SK-N-SH treated with all-trans-retinoic acid at 6 μM for 48 hours (cell line): ENCODE data around the gene PTBP2.

Experiments
- ATAC-seq: fragments of 200-7000 bp; cut with Tn5 transposase; 3 replicates; pipeline ENCODE4 v1.9.1; 2020; ENCODE audit warnings: mild to moderate bottlenecking, moderate library complexity
- ARNTL ChIP-seq: fragments of 450-650 bp; formaldehyde crosslinking; IDR thresholded peaks from 2 replicates; pipeline ENCODE4 v1.5.0; 2020; ENCODE audit warnings: low read depth, mild to moderate bottlenecking, moderate library complexity, borderline replicate concordance
- BACH2 ChIP-seq: fragments of 250-450 bp; sonication (Bioruptor Pico); IDR thresholded peaks from 2 replicates; pipeline ENCODE4 v1.9.0; 2021; ENCODE audit warnings: mild to moderate bottlenecking, borderline replicate concordance
- CSDC2 ChIP-seq: fragments of 250-450 bp; sonication (Bioruptor Pico); IDR thresholded peaks from 2 replicates; pipeline ENCODE4 v1.5.0; 2020; ENCODE audit warnings: mild to moderate bottlenecking, moderate library complexity
- GLIS3 ChIP-seq: fragments of 250-450 bp; sonication (Bioruptor Pico); IDR thresholded peaks from 2 replicates; pipeline ENCODE4 v1.5.0; 2020; ENCODE audit warnings: mild to moderate bottlenecking, moderate library complexity
- OSR1 ChIP-seq: fragments of 250-450 bp; sonication (Bioruptor Pico); IDR thresholded peaks from 2 replicates; pipeline ENCODE4 v1.8.0; 2022; ENCODE audit warnings: moderate library complexity, mild to moderate bottlenecking, inconsistent platforms
- PPARA ChIP-seq: fragments of 250-450 bp; sonication (Bioruptor Pico); IDR thresholded peaks from 2 replicates; pipeline ENCODE4 v1.5.0; 2020; ENCODE audit warnings: mild to moderate bottlenecking, borderline replicate concordance
- RARB ChIP-seq: fragments of 250-450 bp; sonication (Bioruptor Pico); IDR thresholded peaks from 2 replicates; pipeline ENCODE4 v1.8.0; 2021; ENCODE audit warnings: mild to moderate bottlenecking, moderate library complexity
- SNAI2 ChIP-seq: fragments of 250-450 bp; sonication (Bioruptor Pico); IDR thresholded peaks from 2 replicates; pipeline ENCODE4 v1.5.0; 2020; ENCODE audit warnings: mild to moderate bottlenecking, moderate library complexity
- TCF4 ChIP-seq: fragments of 250-450 bp; sonication (Bioruptor Pico); IDR thresholded peaks from 2 replicates; pipeline ENCODE4 v1.8.0; 2021; ENCODE audit warnings: mild to moderate bottlenecking, moderate library complexity, borderline replicate concordance
- TOX ChIP-seq: fragments of 250-450 bp; sonication (Bioruptor Pico); IDR thresholded peaks from 2 replicates; pipeline ENCODE4 v1.8.0; 2021; ENCODE audit warnings: mild to moderate bottlenecking, moderate library complexity, borderline replicate concordance
- ZC3H10 ChIP-seq: fragments of 250-450 bp; sonication (Bioruptor Pico); IDR thresholded peaks from 2 replicates; pipeline ENCODE4 v1.5.1; 2021; ENCODE audit warnings: mild to moderate bottlenecking, moderate library complexity
- ZFP3 ChIP-seq: fragments of 250-450 bp; sonication (Bioruptor Pico); IDR thresholded peaks from 2 replicates; pipeline ENCODE4 v1.5.0; 2020; ENCODE audit warnings: mild to moderate bottlenecking, moderate library complexity
- ZFP30 ChIP-seq: fragments of 450-650 bp; formaldehyde crosslinking; IDR thresholded peaks from 2 replicates; pipeline ENCODE4 v1.5.0; 2022; ENCODE audit warnings: mild to moderate bottlenecking, moderate library complexity
- ZNF565 ChIP-seq: fragments of 450-650 bp; formaldehyde crosslinking; conservative IDR thresholded peaks from 2 replicates; pipeline ENCODE4 v1.5.0; 2020; ENCODE audit warnings: low read depth, mild to moderate bottlenecking, moderate library complexity
- ZNF70 ChIP-seq: fragments of 450-650 bp; formaldehyde crosslinking; IDR thresholded peaks from 2 replicates; pipeline ENCODE4 v1.5.0; 2020; ENCODE audit warnings: mild to moderate bottlenecking, moderate library complexity
- ZNF8 ChIP-seq: fragments of 450-650 bp; formaldehyde crosslinking; IDR thresholded peaks from 2 replicates; pipeline ENCODE4 v1.5.0; 2020; ENCODE audit warnings: mild to moderate bottlenecking, moderate library complexity
- TF ChIP-seq, protein P1 (sequence below): fragments of 250-450 bp; sonication (Bioruptor Pico); IDR thresholded peaks from 2 replicates; pipeline ENCODE4 v1.5.0; 2020; ENCODE audit warnings: mild to moderate bottlenecking, moderate library complexity
- TF ChIP-seq, protein P2 (sequence below): fragments of 250-450 bp; sonication (Bioruptor Pico); IDR thresholded peaks from 2 replicates; pipeline ENCODE4 v1.8.0; 2020; ENCODE audit warnings: mild to moderate bottlenecking, moderate library complexity, borderline replicate concordance
- TF ChIP-seq, protein P3 (sequence below): fragments of 250-450 bp; sonication (Bioruptor Pico); IDR thresholded peaks from 2 replicates; pipeline ENCODE4 v1.5.1; 2021; ENCODE audit warnings: mild to moderate bottlenecking, moderate library complexity
- TF ChIP-seq, protein P4 (sequence below): fragments of 250-450 bp; sonication (Bioruptor Pico); IDR thresholded peaks from 2 replicates; pipeline ENCODE4 v1.8.0; 2021; ENCODE audit warnings: low read depth, mild to moderate bottlenecking, moderate library complexity, borderline replicate concordance
- TF ChIP-seq, protein P5 (sequence below): fragments of 250-450 bp; sonication (Bioruptor Pico); IDR thresholded peaks from 2 replicates; pipeline ENCODE4 v1.5.1; 2020; ENCODE audit warnings: low read depth, mild to moderate bottlenecking, moderate library complexity

PTBP2 gene

DNA sequence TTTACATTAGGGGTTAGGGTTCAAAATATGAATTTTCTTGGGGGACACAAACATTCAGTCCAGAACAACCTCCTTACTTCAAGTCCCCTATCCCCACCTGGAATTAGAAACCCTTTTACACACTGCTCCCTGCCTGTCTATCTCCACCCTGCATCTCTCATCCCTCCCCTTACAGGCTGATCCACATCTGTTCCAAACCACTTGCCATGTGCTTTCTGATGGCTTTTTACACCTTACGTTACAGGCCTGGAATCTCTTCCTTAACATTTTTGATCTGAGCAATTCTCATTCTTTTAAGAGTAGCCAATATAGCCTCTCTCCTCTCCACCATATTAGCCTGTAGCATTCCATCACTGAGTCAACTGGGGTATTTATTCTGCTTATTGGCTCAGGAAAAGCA, 122.0 kb downstream of the PTBP2 start:
- ATAC-seq: no peak
- TF ChIP-seq ZNF8 (CRISPR knock-in tag) (no peak), ZFP3 (no peak), ARNTL (CRISPR knock-in tag) (no peak), ZNF565 (no peak), ZFP30 (CRISPR knock-in tag) (no peak), ZNF70 (CRISPR knock-in tag) (no peak), RARB (CRISPR knock-in tag) (no peak), SNAI2 (CRISPR knock-in tag) (no peak), BACH2 (CRISPR knock-in tag) (no peak), CSDC2 (no peak), OSR1 (no peak), TCF4 (CRISPR knock-in tag) (no peak), ZC3H10 (no peak), PPARA (CRISPR knock-in tag) (no peak)
- TF ChIP-seq, protein P1, sequence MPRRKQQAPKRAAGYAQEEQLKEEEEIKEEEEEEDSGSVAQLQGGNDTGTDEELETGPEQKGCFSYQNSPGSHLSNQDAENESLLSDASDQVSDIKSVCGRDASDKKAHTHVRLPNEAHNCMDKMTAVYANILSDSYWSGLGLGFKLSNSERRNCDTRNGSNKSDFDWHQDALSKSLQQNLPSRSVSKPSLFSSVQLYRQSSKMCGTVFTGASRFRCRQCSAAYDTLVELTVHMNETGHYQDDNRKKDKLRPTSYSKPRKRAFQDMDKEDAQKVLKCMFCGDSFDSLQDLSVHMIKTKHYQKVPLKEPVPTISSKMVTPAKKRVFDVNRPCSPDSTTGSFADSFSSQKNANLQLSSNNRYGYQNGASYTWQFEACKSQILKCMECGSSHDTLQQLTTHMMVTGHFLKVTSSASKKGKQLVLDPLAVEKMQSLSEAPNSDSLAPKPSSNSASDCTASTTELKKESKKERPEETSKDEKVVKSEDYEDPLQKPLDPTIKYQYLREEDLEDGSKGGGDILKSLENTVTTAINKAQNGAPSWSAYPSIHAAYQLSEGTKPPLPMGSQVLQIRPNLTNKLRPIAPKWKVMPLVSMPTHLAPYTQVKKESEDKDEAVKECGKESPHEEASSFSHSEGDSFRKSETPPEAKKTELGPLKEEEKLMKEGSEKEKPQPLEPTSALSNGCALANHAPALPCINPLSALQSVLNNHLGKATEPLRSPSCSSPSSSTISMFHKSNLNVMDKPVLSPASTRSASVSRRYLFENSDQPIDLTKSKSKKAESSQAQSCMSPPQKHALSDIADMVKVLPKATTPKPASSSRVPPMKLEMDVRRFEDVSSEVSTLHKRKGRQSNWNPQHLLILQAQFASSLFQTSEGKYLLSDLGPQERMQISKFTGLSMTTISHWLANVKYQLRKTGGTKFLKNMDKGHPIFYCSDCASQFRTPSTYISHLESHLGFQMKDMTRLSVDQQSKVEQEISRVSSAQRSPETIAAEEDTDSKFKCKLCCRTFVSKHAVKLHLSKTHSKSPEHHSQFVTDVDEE (CRISPR knock-in tag): no peak
- TF ChIP-seq, protein P2, sequence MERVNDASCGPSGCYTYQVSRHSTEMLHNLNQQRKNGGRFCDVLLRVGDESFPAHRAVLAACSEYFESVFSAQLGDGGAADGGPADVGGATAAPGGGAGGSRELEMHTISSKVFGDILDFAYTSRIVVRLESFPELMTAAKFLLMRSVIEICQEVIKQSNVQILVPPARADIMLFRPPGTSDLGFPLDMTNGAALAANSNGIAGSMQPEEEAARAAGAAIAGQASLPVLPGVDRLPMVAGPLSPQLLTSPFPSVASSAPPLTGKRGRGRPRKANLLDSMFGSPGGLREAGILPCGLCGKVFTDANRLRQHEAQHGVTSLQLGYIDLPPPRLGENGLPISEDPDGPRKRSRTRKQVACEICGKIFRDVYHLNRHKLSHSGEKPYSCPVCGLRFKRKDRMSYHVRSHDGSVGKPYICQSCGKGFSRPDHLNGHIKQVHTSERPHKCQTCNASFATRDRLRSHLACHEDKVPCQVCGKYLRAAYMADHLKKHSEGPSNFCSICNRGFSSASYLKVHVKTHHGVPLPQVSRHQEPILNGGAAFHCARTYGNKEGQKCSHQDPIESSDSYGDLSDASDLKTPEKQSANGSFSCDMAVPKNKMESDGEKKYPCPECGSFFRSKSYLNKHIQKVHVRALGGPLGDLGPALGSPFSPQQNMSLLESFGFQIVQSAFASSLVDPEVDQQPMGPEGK (CRISPR knock-in tag): no peak
- TF ChIP-seq, protein P3, sequence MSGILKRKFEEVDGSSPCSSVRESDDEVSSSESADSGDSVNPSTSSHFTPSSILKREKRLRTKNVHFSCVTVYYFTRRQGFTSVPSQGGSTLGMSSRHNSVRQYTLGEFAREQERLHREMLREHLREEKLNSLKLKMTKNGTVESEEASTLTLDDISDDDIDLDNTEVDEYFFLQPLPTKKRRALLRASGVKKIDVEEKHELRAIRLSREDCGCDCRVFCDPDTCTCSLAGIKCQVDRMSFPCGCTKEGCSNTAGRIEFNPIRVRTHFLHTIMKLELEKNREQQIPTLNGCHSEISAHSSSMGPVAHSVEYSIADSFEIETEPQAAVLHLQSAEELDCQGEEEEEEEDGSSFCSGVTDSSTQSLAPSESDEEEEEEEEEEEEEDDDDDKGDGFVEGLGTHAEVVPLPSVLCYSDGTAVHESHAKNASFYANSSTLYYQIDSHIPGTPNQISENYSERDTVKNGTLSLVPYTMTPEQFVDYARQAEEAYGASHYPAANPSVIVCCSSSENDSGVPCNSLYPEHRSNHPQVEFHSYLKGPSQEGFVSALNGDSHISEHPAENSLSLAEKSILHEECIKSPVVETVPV (CRISPR knock-in tag): no peak
- TF ChIP-seq, protein P4, sequence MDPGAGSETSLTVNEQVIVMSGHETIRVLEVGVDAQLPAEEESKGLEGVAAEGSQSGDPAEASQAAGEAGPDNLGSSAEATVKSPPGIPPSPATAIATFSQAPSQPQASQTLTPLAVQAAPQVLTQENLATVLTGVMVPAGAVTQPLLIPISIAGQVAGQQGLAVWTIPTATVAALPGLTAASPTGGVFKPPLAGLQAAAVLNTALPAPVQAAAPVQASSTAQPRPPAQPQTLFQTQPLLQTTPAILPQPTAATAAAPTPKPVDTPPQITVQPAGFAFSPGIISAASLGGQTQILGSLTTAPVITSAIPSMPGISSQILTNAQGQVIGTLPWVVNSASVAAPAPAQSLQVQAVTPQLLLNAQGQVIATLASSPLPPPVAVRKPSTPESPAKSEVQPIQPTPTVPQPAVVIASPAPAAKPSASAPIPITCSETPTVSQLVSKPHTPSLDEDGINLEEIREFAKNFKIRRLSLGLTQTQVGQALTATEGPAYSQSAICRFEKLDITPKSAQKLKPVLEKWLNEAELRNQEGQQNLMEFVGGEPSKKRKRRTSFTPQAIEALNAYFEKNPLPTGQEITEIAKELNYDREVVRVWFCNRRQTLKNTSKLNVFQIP: no peak

DNA sequence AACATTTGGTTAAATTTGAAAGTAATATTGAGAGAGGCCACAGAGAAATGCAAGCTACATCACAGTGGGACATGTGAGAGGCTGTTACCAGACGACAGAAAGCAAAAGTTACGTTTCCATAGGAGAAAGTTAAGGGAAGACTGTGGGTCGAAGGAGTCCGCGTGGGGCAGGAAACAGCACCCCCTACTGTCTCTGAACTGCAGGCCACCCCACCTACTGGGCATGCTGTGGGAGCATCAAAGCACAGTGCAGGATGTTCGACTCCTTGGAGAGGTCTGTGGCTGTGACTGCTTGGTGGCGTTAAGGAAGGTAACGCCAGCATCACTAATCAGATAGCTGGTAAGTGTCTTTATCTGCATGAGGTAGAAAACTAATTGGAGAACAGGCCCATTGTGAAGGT, 123.9 kb downstream of the PTBP2 start:
- peak; percentile 88 for ATAC-seq
- TF ChIP-seq ZNF8 (CRISPR knock-in tag) (no peak), PPARA (CRISPR knock-in tag) (no peak), BACH2 (CRISPR knock-in tag) (no peak), TOX (no peak), GLIS3 (CRISPR knock-in tag) (no peak), ZNF70 (CRISPR knock-in tag) (no peak), RARB (CRISPR knock-in tag) (no peak), ZFP30 (CRISPR knock-in tag) (no peak), ARNTL (CRISPR knock-in tag) (no peak), TCF4 (CRISPR knock-in tag) (no peak), ZNF565 (no peak)
- TF ChIP-seq, protein P5, sequence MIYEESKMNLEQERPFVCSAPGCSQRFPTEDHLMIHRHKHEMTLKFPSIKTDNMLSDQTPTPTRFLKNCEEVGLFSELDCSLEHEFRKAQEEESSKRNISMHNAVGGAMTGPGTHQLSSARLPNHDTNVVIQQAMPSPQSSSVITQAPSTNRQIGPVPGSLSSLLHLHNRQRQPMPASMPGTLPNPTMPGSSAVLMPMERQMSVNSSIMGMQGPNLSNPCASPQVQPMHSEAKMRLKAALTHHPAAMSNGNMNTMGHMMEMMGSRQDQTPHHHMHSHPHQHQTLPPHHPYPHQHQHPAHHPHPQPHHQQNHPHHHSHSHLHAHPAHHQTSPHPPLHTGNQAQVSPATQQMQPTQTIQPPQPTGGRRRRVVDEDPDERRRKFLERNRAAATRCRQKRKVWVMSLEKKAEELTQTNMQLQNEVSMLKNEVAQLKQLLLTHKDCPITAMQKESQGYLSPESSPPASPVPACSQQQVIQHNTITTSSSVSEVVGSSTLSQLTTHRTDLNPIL (CRISPR knock-in tag): no peak
- TF ChIP-seq, protein P2 (CRISPR knock-in tag): no peak
- TF ChIP-seq, protein P4: no peak
- TF ChIP-seq, protein P1 (CRISPR knock-in tag): no peak
